Body of pancreas (tissue), 4 donors: ENCODE data around the gene IRS1.

ENCODE experiments used
- POLR2A ChIP-seq, 3 donors: fragments of 450-650 bp; IDR thresholded peaks; one replicate each; pipeline ENCODE4 v1.6.1; 2016; ENCODE audit warnings: antibody characterized with exemption in 3 of 3, mild to moderate bottlenecking in 2 of 3
- TF ChIP-seq, protein P1 (sequence below), 7 experiments: fragments of 450-650 bp in 4 of 7; fragments of 200-600 bp in 3 of 7; sonication (generic) in 3 of 7; IDR thresholded peaks; one replicate each; pipeline ENCODE4 v1.5.1; 2016 to 2019; ENCODE audit warnings: antibody characterized with exemption in 7 of 7

DNA sequence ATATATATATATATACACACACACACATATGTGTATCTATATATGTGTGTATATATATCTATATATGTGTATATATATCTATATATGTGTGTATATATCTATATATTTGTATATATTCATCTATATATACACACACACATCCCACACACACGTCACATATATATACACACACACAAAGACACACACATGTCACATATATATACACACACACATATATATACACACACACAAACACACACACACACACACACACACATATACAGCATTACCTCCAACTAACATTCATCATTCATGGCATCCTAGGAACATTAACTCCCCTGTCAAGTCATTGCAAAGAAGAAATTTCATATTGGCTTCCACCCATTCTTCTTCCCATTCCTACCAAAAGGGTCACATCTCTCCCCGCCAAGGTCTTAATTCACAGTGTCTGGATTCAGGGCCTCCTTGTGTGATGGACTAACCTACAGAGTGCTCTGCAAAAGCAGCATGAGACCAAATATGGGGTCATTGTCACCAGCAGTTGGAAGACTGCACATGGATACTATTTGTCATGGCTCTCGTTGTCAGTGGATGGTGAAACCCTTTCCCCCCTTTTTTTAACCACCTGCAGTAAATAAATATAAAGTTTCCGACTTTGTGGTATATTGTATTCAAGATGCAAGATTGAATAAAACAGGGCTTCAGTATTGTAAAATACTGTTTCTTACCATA lies 67.0 kb downstream of the IRS1 start:
- TF ChIP-seq, protein P1, sequence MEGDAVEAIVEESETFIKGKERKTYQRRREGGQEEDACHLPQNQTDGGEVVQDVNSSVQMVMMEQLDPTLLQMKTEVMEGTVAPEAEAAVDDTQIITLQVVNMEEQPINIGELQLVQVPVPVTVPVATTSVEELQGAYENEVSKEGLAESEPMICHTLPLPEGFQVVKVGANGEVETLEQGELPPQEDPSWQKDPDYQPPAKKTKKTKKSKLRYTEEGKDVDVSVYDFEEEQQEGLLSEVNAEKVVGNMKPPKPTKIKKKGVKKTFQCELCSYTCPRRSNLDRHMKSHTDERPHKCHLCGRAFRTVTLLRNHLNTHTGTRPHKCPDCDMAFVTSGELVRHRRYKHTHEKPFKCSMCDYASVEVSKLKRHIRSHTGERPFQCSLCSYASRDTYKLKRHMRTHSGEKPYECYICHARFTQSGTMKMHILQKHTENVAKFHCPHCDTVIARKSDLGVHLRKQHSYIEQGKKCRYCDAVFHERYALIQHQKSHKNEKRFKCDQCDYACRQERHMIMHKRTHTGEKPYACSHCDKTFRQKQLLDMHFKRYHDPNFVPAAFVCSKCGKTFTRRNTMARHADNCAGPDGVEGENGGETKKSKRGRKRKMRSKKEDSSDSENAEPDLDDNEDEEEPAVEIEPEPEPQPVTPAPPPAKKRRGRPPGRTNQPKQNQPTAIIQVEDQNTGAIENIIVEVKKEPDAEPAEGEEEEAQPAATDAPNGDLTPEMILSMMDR (IDR thresholded peaks at IDR 0.05), result no peak
- TF ChIP-seq POLR2A (IDR thresholded peaks at IDR 0.05), result no peak
